ENCODE measurements around the gene SLC1A4.

DNA sequence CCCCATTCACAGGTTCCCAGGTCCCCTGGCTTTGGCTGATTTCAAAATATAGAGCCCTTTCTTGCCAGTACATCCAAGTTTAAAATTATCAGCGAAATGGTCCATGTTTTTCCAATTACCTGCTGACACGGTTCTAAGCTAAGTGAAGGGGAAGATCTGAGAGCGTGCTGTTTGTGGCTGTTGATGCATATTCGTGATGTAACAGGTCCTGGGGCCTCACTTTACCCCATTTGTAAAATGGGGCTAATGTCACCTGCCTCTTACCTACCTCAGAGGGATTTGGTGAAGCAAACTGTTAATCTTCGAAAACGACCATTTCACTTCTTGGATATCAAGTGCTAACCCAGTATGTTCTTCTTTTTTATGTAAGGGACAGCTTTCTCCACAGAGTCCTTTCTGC lies 33.0 kb downstream of the SLC1A4 start:
- TF ChIP-seq POLR2A (IDR thresholded peaks at IDR 0.05) = no peak
- TF ChIP-seq, protein P1, sequence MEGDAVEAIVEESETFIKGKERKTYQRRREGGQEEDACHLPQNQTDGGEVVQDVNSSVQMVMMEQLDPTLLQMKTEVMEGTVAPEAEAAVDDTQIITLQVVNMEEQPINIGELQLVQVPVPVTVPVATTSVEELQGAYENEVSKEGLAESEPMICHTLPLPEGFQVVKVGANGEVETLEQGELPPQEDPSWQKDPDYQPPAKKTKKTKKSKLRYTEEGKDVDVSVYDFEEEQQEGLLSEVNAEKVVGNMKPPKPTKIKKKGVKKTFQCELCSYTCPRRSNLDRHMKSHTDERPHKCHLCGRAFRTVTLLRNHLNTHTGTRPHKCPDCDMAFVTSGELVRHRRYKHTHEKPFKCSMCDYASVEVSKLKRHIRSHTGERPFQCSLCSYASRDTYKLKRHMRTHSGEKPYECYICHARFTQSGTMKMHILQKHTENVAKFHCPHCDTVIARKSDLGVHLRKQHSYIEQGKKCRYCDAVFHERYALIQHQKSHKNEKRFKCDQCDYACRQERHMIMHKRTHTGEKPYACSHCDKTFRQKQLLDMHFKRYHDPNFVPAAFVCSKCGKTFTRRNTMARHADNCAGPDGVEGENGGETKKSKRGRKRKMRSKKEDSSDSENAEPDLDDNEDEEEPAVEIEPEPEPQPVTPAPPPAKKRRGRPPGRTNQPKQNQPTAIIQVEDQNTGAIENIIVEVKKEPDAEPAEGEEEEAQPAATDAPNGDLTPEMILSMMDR (IDR thresholded peaks at IDR 0.05) = no peak
